GM21423 (cell line): ENCODE data around the gene OSBPL8.
"Not testable (repeated sequence)": the region's sequence is repeated elsewhere in the genome, so short reads cannot be mapped to it uniquely, and the experiment has no call there.

Experiments
- ATAC-seq: cut with Tn5 transposase; IDR thresholded peaks from one replicate; pipeline ENCODE4 v1.9.1; 2021; ENCODE audit warnings: mild to moderate bottlenecking, moderate library complexity; ENCODE audit not compliant: unreplicated experiment

The OSBPL8 gene

GRCh38 chr12:76375470-76375869 lies 184.1 kb downstream of the OSBPL8 start:
- no peak for ATAC-seq

- no peak for ATAC-seq
Observed at GRCh38 chr12:76374386-76375020, 185.1 kb downstream of the OSBPL8 start.

- no peak for ATAC-seq
Observed at GRCh38 chr12:76368230-76368629, 191.3 kb downstream of the OSBPL8 start.

- no peak for ATAC-seq
Observed at GRCh38 chr12:76366163-76366562, 193.4 kb downstream of the OSBPL8 start.

- not testable (repeated sequence) for ATAC-seq
Observed at GRCh38 chr12:76364131-76364530, 195.4 kb downstream of the OSBPL8 start.

- ATAC-seq: no peak
Observed at GRCh38 chr12:76360316-76360715, 199.3 kb downstream of the OSBPL8 start.

GRCh38 chr12:76356071-76356470 lies 203.5 kb downstream of the OSBPL8 start:
- ATAC-seq: no peak

GRCh38 chr12:76348079-76348901 lies 211.3 kb downstream of the OSBPL8 start, which contains the start of gene BBS10:
Gene BBS10 (minus strand): TSS chr12:76348415. CDS start chr12:76348358, 57 bp downstream.
- peak; percentile 97 for ATAC-seq

GRCh38 chr12:76346798-76347420 lies 212.7 kb downstream of the OSBPL8 start:
- no peak for ATAC-seq

GRCh38 chr12:76346236-76346635 lies 213.3 kb downstream of the OSBPL8 start:
- ATAC-seq: no peak

GRCh38 chr12:76345569-76345968 lies 214.0 kb downstream of the OSBPL8 start:
- no peak for ATAC-seq

GRCh38 chr12:76341436-76342030 lies 218.0 kb downstream of the OSBPL8 start:
- ATAC-seq: no peak

- ATAC-seq: no peak
Observed at GRCh38 chr12:76340680-76341435, 218.7 kb downstream of the OSBPL8 start.

GRCh38 chr12:76337583-76337982 lies 222.0 kb downstream of the OSBPL8 start:
- ATAC-seq: no peak

GRCh38 chr12:76332606-76333005 lies 227.0 kb downstream of the OSBPL8 start:
- ATAC-seq: no peak

- ATAC-seq: no peak
Observed at GRCh38 chr12:76329606-76330005, 230.0 kb downstream of the OSBPL8 start.

- ATAC-seq: no peak
Observed at GRCh38 chr12:76329159-76329558, 230.4 kb downstream of the OSBPL8 start.

- ATAC-seq: not testable (repeated sequence)
Observed at GRCh38 chr12:76319595-76320319, 239.8 kb downstream of the OSBPL8 start.

GRCh38 chr12:76318773-76319594 lies 240.6 kb downstream of the OSBPL8 start:
- no peak for ATAC-seq
